Left ventricle myocardium inferior (tissue), 1 donor: ENCODE measurements around the gene LILRA6. TPM values are rescaled to one million over a fixed set of nuclear protein-coding genes. Genes with fewer than 3 reads are reported as not detected.
"Not testable (repeated sequence)": the region's sequence is repeated elsewhere in the genome, so short reads cannot be mapped to it uniquely, and the experiment has no call there.

ENCODE experiments used
- DNase-seq: peaks from one replicate; pipeline ENCODE4 v3.0.0-alpha.2; 2020
- H3K27ac ChIP-seq: fragments of 200-600 bp; replicated peaks from 2 replicates; pipeline ENCODE4 v1.8.0; 2021
- H3K27me3 ChIP-seq: fragments of 200-600 bp; 2 replicates; pipeline ENCODE4 v1.8.0; 2021; ENCODE audit warnings: low read depth
- H3K36me3 ChIP-seq: fragments of 200-600 bp; 2 replicates; pipeline ENCODE4 v1.8.0; 2021
- H3K4me1 ChIP-seq: fragments of 200-600 bp; 2 replicates; pipeline ENCODE4 v1.8.0; 2021
- H3K4me3 ChIP-seq: fragments of 200-600 bp; 2 replicates; pipeline ENCODE4 v1.8.0; 2021; ENCODE audit warnings: mild to moderate bottlenecking, moderate library complexity
- H3K9me3 ChIP-seq: fragments of 200-600 bp; replicated peaks from 2 replicates; pipeline ENCODE4 v1.8.0; 2021
- CTCF ChIP-seq: fragments of 200-600 bp; IDR thresholded peaks from 2 replicates; pipeline ENCODE4 v1.8.0; 2021; ENCODE audit warnings: antibody characterized with exemption, mild to moderate bottlenecking, borderline replicate concordance
- intact Hi-C: fragments of 100-400 bp; cut with micrococcal nuclease; formaldehyde crosslinking; loops from one replicate; pipeline ENCODE4 v1.11.0; 2022
- total RNA-seq: library from RNA; stranded (reverse); fragmentation: NEBNext Ultra II Directional; extraction: Animal tissue kit (Norgen Biotek cat#: 25700); gene quantifications from one replicate; pipeline ENCODE4 v1.2.1, GENCODE V29; 2021
- donor health status: DM: no; HTN: yes; CAD: no; lungs with severe emphysema.

LILRA6 gene
- total RNA-seq, 1 donor from 2014 or later = 1.2 TPM

GRCh38 chr19:54279406-54279962 is 36.9 kb upstream of the LILRA6 start:
- intact Hi-C loops = no loop called here
- DNase-seq = no peak
- Histone ChIP-seq H3K27ac (no peak overlapping the region), H3K36me3 (no peaks in the 10 kb centered on the region), H3K4me3 (no peak overlapping the region), H3K9me3 (no peaks in the 10 kb centered on the region), H3K27me3 (peaks cover 89% of the 10 kb centered on the region), H3K4me1 (no peaks in the 10 kb centered on the region)
- TF ChIP-seq CTCF = no peak

GRCh38 chr19:54278571-54279195 is 36.1 kb upstream of the LILRA6 start:
- H3K4me3 ChIP-seq, H3K9me3 ChIP-seq, DNase-seq, H3K4me1 ChIP-seq, H3K36me3 ChIP-seq, intact Hi-C loops, H3K27ac ChIP-seq: not testable (repeated sequence)
- peaks cover 85% of the 10 kb centered on the region for H3K27me3 ChIP-seq

GRCh38 chr19:54278056-54278455 is 35.5 kb upstream of the LILRA6 start:
- H3K4me3 ChIP-seq, H3K9me3 ChIP-seq, H3K36me3 ChIP-seq, H3K4me1 ChIP-seq, intact Hi-C loops, H3K27ac ChIP-seq, DNase-seq: not testable (repeated sequence)
- H3K27me3 ChIP-seq = peaks cover 85% of the 10 kb centered on the region

- H3K27ac ChIP-seq, H3K4me1 ChIP-seq, DNase-seq, intact Hi-C loops, H3K4me3 ChIP-seq, H3K36me3 ChIP-seq, H3K9me3 ChIP-seq: not testable (repeated sequence)
- H3K27me3 ChIP-seq = peaks cover 85% of the 10 kb centered on the region
Observed at GRCh38 chr19:54277111-54277615, 34.6 kb upstream of the LILRA6 start.

- DNase-seq = no peak
- TF ChIP-seq CTCF = no peak
- intact Hi-C loops = no loop called here
- peaks cover 83% of the 10 kb centered on the region for H3K27me3 ChIP-seq
- H3K4me1 ChIP-seq = no peaks in the 10 kb centered on the region
- no peak overlapping the region for H3K27ac ChIP-seq
- no peak overlapping the region for H3K4me3 ChIP-seq
- no peaks in the 10 kb centered on the region for H3K9me3 ChIP-seq
- H3K36me3 ChIP-seq = no peaks in the 10 kb centered on the region
Observed at GRCh38 chr19:54275951-54276350, 33.4 kb upstream of the LILRA6 start.

GRCh38 chr19:54274516-54274915 is 31.9 kb upstream of the LILRA6 start:
- peaks cover 80% of the 10 kb centered on the region for H3K27me3 ChIP-seq
- H3K9me3 ChIP-seq, H3K36me3 ChIP-seq, DNase-seq, H3K4me3 ChIP-seq, intact Hi-C loops, H3K27ac ChIP-seq, H3K4me1 ChIP-seq: not testable (repeated sequence)

- H3K27ac ChIP-seq = no peak overlapping the region
- no peaks in the 10 kb centered on the region for H3K9me3 ChIP-seq
- H3K4me3 ChIP-seq = no peak overlapping the region
- H3K4me1 ChIP-seq = no peaks in the 10 kb centered on the region
- H3K36me3 ChIP-seq = no peaks in the 10 kb centered on the region
- H3K27me3 ChIP-seq = peaks cover 78% of the 10 kb centered on the region
- no peak for DNase-seq
- intact Hi-C loops = no loop called here
- TF ChIP-seq CTCF = no peak
Observed at GRCh38 chr19:54273821-54274220, 31.2 kb upstream of the LILRA6 start.

- H3K27ac ChIP-seq, intact Hi-C loops, H3K9me3 ChIP-seq, H3K36me3 ChIP-seq, H3K4me3 ChIP-seq, H3K4me1 ChIP-seq, DNase-seq: not testable (repeated sequence)
- peaks cover 70% of the 10 kb centered on the region for H3K27me3 ChIP-seq
Observed at GRCh38 chr19:54272181-54272580, 29.6 kb upstream of the LILRA6 start.

- peaks cover 64% of the 10 kb centered on the region for H3K27me3 ChIP-seq
- H3K4me3 ChIP-seq, H3K4me1 ChIP-seq, DNase-seq, H3K9me3 ChIP-seq, intact Hi-C loops, H3K36me3 ChIP-seq, H3K27ac ChIP-seq: not testable (repeated sequence)
Observed at GRCh38 chr19:54271587-54271986, 29.0 kb upstream of the LILRA6 start.
